ENCODE results near the gene RIC8B.
"Not testable (repeated sequence)": the region's sequence is repeated elsewhere in the genome, so short reads cannot be mapped to it uniquely, and the experiment has no call there.

The RIC8B gene

DNA sequence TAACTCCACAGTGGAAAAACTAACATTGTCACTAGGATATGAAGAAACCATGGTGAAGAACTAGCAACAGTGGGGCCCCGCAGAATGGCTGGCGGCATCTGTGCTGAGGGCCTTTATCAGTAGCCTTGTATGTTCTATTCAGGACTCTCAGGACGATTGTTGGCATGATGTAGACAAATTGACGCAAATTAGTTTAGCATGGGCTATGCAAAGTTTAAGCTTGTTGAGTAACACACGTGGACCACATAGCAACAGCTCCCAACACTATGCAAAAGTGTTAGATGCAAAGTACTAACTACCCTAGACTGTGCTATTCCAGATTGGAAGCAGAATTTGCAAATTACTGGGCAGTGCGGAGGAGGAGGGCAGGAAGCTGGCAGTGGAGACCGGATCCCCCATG is 143.0 kb downstream of the RIC8B start:
- Histone ChIP-seq H3K4me1 (ENCODE audit: insufficient read depth, low read length) (peaks cover 3% of the 10 kb centered on the region; the same call in 1 of the 2 replicates), H3K9me3 (ENCODE audit: insufficient read depth, low read length, severe bottlenecking) (no peaks in the 10 kb centered on the region), H3K27ac (ENCODE audit: low read length) (no peak overlapping the region), H3K36me3 (ENCODE audit: insufficient read depth, low read length) (no peaks in the 10 kb centered on the region), H3K4me2 (ENCODE audit: insufficient read depth, low read length) (no peak overlapping the region), H4K20me1 (ENCODE audit: insufficient read depth, low read length) (no peaks in the 10 kb centered on the region), H3K4me3 (ENCODE audit: low read depth in 1 of 2, low read length in 2 of 2) (no peak overlapping the region), H3K27me3 (ENCODE audit: insufficient read depth, low read length, poor library complexity) (no peaks in the 10 kb centered on the region), H3K79me2 (ENCODE audit: insufficient read depth, low read length) (no peaks in the 10 kb centered on the region), H2AFZ (ENCODE audit: low read depth, low read length) (no peak overlapping the region), H3K9ac (ENCODE audit: low read depth, low read length) (no peak overlapping the region)
- ATAC-seq (ENCODE audit: insufficient read depth, low read depth) (no peak), DNase-seq (no peak)
- TF ChIP-seq, protein P1, sequence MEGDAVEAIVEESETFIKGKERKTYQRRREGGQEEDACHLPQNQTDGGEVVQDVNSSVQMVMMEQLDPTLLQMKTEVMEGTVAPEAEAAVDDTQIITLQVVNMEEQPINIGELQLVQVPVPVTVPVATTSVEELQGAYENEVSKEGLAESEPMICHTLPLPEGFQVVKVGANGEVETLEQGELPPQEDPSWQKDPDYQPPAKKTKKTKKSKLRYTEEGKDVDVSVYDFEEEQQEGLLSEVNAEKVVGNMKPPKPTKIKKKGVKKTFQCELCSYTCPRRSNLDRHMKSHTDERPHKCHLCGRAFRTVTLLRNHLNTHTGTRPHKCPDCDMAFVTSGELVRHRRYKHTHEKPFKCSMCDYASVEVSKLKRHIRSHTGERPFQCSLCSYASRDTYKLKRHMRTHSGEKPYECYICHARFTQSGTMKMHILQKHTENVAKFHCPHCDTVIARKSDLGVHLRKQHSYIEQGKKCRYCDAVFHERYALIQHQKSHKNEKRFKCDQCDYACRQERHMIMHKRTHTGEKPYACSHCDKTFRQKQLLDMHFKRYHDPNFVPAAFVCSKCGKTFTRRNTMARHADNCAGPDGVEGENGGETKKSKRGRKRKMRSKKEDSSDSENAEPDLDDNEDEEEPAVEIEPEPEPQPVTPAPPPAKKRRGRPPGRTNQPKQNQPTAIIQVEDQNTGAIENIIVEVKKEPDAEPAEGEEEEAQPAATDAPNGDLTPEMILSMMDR (IDR thresholded peaks at IDR 0.05; ENCODE audit: borderline replicate concordance, extremely low read depth, low read length, poor library complexity, severe bottlenecking) = no peak
- no peak for TF ChIP-seq EZH2 (IDR thresholded peaks at IDR 0.05; ENCODE audit: borderline replicate concordance, low read depth, low read length, severe bottlenecking)

DNA sequence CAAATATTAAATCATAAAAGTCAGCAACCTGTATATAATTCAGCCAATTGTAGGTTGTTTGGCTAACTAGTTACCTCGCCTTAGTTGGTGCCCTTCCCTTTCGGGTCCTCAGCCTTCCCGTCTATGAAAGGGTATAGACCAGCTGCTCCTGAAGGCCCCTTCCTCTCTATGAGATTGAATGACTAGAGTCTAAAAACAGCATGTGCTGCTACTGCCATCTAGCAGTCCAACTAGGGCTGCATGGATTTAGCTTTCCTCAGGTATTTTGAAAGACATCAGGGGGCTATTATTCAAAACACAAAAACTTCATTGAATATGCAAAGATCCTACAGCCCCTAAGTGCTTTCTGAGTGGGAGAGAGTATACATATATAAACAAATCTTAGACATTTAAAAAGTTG is 144.3 kb downstream of the RIC8B start:
- no peak overlapping the region for H3K27ac ChIP-seq (ENCODE audit: low read length)
- H2AFZ ChIP-seq (ENCODE audit: low read depth, low read length) = no peak overlapping the region

DNA sequence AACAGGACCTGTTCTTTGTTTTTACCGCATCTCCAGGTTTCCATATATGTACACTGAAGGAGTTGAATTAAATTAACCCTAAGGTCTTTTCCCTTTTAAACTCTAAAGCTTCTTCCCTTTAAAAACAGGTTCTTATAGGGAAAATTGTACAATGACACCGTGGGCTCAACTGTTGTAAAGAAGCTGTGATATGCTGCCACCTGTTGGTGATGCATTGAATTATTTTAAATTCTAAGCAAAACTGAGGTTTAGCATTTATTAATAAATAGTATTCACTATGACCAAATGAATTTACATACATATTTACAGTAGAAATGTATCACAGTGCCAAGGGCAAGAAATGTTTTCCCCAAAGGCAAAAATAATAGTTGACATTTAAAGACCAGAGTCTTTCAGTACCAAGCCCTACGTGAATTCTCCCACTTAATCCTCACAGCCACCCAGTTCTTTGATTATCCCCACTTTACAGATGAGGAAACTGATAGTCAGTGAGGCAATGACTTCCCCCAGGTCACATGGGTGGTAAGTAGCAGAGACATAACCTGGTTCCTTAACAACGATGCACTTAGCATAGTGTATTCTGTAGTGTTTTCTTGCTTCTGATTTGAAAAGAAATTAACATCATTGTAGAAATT is 145.5 kb downstream of the RIC8B start:
- TF ChIP-seq, protein P1 (IDR thresholded peaks at IDR 0.05; ENCODE audit: borderline replicate concordance, extremely low read depth, low read length, poor library complexity, severe bottlenecking) = peak; percentile 80
- no peak for TF ChIP-seq EZH2 (IDR thresholded peaks at IDR 0.05; ENCODE audit: borderline replicate concordance, low read depth, low read length, severe bottlenecking)
- ATAC-seq (ENCODE audit: insufficient read depth, low read depth) (peak; percentile 53; the same call in 1 of the 3 replicates), DNase-seq (peak; percentile 23)
- Histone ChIP-seq H3K4me1 (ENCODE audit: insufficient read depth, low read length) (no peaks in the 10 kb centered on the region; the same call in 1 of the 2 replicates), H3K79me2 (ENCODE audit: insufficient read depth, low read length) (no peaks in the 10 kb centered on the region), H3K27ac (ENCODE audit: low read length) (no peak overlapping the region), H3K27me3 (ENCODE audit: insufficient read depth, low read length, poor library complexity) (no peaks in the 10 kb centered on the region), H3K9me3 (ENCODE audit: insufficient read depth, low read length, severe bottlenecking) (peaks cover 5% of the 10 kb centered on the region), H4K20me1 (ENCODE audit: insufficient read depth, low read length) (no peaks in the 10 kb centered on the region), H3K36me3 (ENCODE audit: insufficient read depth, low read length) (no peaks in the 10 kb centered on the region), H3K9ac (ENCODE audit: low read depth, low read length) (no peak overlapping the region), H3K4me2 (ENCODE audit: insufficient read depth, low read length) (no peak overlapping the region), H2AFZ (ENCODE audit: low read depth, low read length) (no peak overlapping the region), H3K4me3 (ENCODE audit: low read depth in 1 of 2, low read length in 2 of 2) (no peak overlapping the region)

More for the DNA sequence above, 144.3 kb downstream of the RIC8B start:
- Histone ChIP-seq H3K36me3 (ENCODE audit: insufficient read depth, low read length) (no peaks in the 10 kb centered on the region), H3K4me3 (ENCODE audit: low read depth in 1 of 2, low read length in 2 of 2) (no peak overlapping the region), H3K9ac (ENCODE audit: low read depth, low read length) (no peak overlapping the region), H3K79me2 (ENCODE audit: insufficient read depth, low read length) (no peaks in the 10 kb centered on the region), H4K20me1 (ENCODE audit: insufficient read depth, low read length) (no peaks in the 10 kb centered on the region), H3K9me3 (ENCODE audit: insufficient read depth, low read length, severe bottlenecking) (no peaks in the 10 kb centered on the region), H3K4me2 (ENCODE audit: insufficient read depth, low read length) (no peak overlapping the region), H3K4me1 (ENCODE audit: insufficient read depth, low read length) (peaks cover 3% of the 10 kb centered on the region; the same call in 1 of the 2 replicates), H3K27me3 (ENCODE audit: insufficient read depth, low read length, poor library complexity) (no peaks in the 10 kb centered on the region)
- TF ChIP-seq EZH2 (IDR thresholded peaks at IDR 0.05; ENCODE audit: borderline replicate concordance, low read depth, low read length, severe bottlenecking) = no peak
- TF ChIP-seq, protein P1 (IDR thresholded peaks at IDR 0.05; ENCODE audit: borderline replicate concordance, extremely low read depth, low read length, poor library complexity, severe bottlenecking) = peak; percentile 62
- ATAC-seq (ENCODE audit: insufficient read depth, low read depth) (peak; percentile 42; the same call in 1 of the 3 replicates), DNase-seq (peak; percentile 13)

DNA sequence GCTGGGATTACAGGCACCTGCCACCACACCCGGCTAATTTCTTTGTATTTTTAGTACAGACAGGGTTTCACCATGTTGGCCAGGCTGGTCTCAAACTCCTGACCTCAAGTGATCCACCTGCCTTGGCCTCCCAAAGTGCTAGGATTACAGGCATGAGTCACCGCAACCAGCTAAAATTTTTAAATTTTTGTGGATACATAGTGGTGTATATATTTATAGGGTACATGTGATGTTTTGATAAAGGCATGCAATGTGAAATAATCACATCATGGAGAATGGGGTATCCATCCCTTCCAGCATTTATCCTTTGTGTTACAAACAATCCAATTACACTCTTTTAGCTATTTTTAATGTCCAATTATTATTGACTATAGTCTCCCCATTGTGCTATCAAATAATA is 147.5 kb downstream of the RIC8B start:
- not testable (repeated sequence) for H4K20me1 ChIP-seq (ENCODE audit: insufficient read depth, low read length); H3K4me3 ChIP-seq (ENCODE audit: low read depth in 1 of 2, low read length in 2 of 2); DNase-seq; H3K9me3 ChIP-seq (ENCODE audit: insufficient read depth, low read length, severe bottlenecking); H3K27ac ChIP-seq (ENCODE audit: low read length); H3K4me2 ChIP-seq (ENCODE audit: insufficient read depth, low read length); H3K36me3 ChIP-seq (ENCODE audit: insufficient read depth, low read length); H3K27me3 ChIP-seq (ENCODE audit: insufficient read depth, low read length, poor library complexity); H3K79me2 ChIP-seq (ENCODE audit: insufficient read depth, low read length); ATAC-seq (ENCODE audit: insufficient read depth, low read depth); H2AFZ ChIP-seq (ENCODE audit: low read depth, low read length); H3K9ac ChIP-seq (ENCODE audit: low read depth, low read length); H3K4me1 ChIP-seq (ENCODE audit: insufficient read depth, low read length)

DNA sequence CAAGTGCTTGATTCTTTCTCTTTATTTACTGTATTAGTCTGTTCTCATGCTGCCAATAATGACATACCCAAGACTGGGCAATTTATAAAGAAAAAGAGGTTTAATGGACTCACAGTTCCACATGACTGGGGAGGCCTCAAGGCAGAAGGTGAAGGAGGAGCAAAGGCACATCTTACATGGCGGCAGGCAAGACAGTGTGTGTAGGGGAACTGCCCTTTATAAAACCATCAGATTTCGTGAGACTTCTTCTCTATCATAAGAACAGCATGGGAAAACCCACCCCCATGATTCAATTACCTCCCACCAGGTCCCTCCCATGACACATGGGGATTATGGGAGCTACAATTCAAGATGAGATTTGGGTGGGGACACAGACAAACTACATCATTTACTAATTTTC is 149.1 kb downstream of the RIC8B start:
- not testable (repeated sequence) for H4K20me1 ChIP-seq (ENCODE audit: insufficient read depth, low read length); H3K9me3 ChIP-seq (ENCODE audit: insufficient read depth, low read length, severe bottlenecking); H3K4me1 ChIP-seq (ENCODE audit: insufficient read depth, low read length); H3K36me3 ChIP-seq (ENCODE audit: insufficient read depth, low read length); DNase-seq; H3K4me2 ChIP-seq (ENCODE audit: insufficient read depth, low read length); H2AFZ ChIP-seq (ENCODE audit: low read depth, low read length); H3K9ac ChIP-seq (ENCODE audit: low read depth, low read length); H3K79me2 ChIP-seq (ENCODE audit: insufficient read depth, low read length); H3K27me3 ChIP-seq (ENCODE audit: insufficient read depth, low read length, poor library complexity); H3K4me3 ChIP-seq (ENCODE audit: low read depth in 1 of 2, low read length in 2 of 2); H3K27ac ChIP-seq (ENCODE audit: low read length); ATAC-seq (ENCODE audit: insufficient read depth, low read depth)
